SJCRH30 (cell line): ENCODE data around the gene HEATR1. TPM values are rescaled to one million over a fixed set of nuclear protein-coding genes. Genes with fewer than 3 reads are reported as not detected.

Source experiments
- DNase-seq, 2 experiments: peaks; one replicate each; pipeline ENCODE4 v3.0.0-alpha.2; 2015 to 2020
- H3K27ac ChIP-seq: fragments of 250-450 bp; sonication (Bioruptor Pico); 2 replicates; pipeline ENCODE4 v1.5.1; 2020; ENCODE audit warnings: mild to moderate bottlenecking, moderate library complexity
- H3K27me3 ChIP-seq: fragments of 250-450 bp; sonication (Bioruptor Pico); 2 replicates; pipeline ENCODE4 v1.5.1; 2020; ENCODE audit warnings: mild to moderate bottlenecking, moderate library complexity
- H3K36me3 ChIP-seq: fragments of 250-450 bp; sonication (Bioruptor Pico); 2 replicates; pipeline ENCODE4 v1.5.1; 2020; ENCODE audit warnings: mild to moderate bottlenecking, moderate library complexity
- H3K4me1 ChIP-seq: fragments of 250-450 bp; sonication (Bioruptor Pico); 2 replicates; pipeline ENCODE4 v1.5.1; 2020; ENCODE audit warnings: mild to moderate bottlenecking, moderate library complexity
- H3K4me3 ChIP-seq: fragments of 250-450 bp; sonication (Bioruptor Pico); 2 replicates; pipeline ENCODE4 v1.5.1; 2020; ENCODE audit warnings: mild to moderate bottlenecking, moderate library complexity
- H3K9me3 ChIP-seq: fragments of 250-450 bp; sonication (Bioruptor Pico); replicated peaks from 2 replicates; pipeline ENCODE4 v1.5.1; 2020; ENCODE audit warnings: mild to moderate bottlenecking, moderate library complexity
- total RNA-seq: library from RNA; depleted of rRNA; stranded (reverse); fragments of >200 nt; shearing (Covaris generic); gene quantifications from 2 replicates; pipeline ENCODE4 v1.2.3, GENCODE V29; 2014

HEATR1 gene
- total RNA-seq, 1 experiment from 2014 or later: 55.1 TPM

GRCh38 chr1:236565530-236565929 is 38.8 kb downstream of the HEATR1 start:
- no peaks in the 10 kb centered on the region for H3K27me3 ChIP-seq
- no peak for DNase-seq
- no peak overlapping the region for H3K4me3 ChIP-seq
- H3K27ac ChIP-seq: no peak overlapping the region
- no peaks in the 10 kb centered on the region for H3K4me1 ChIP-seq
- no peaks in the 10 kb centered on the region for H3K9me3 ChIP-seq
- peaks cover 39% of the 10 kb centered on the region for H3K36me3 ChIP-seq

- Histone ChIP-seq H3K4me1 (no peaks in the 10 kb centered on the region), H3K27me3 (no peaks in the 10 kb centered on the region), H3K27ac (no peak overlapping the region), H3K36me3 (peaks cover 49% of the 10 kb centered on the region), H3K4me3 (no peak overlapping the region), H3K9me3 (no peaks in the 10 kb centered on the region)
- no peak for DNase-seq
Observed at GRCh38 chr1:236561976-236562375, 42.3 kb downstream of the HEATR1 start.

GRCh38 chr1:236560213-236560771 is 44.0 kb downstream of the HEATR1 start:
- Histone ChIP-seq H3K36me3 (peaks cover 51% of the 10 kb centered on the region), H3K9me3 (no peaks in the 10 kb centered on the region), H3K4me3 (no peak overlapping the region), H3K4me1 (no peaks in the 10 kb centered on the region), H3K27me3 (no peaks in the 10 kb centered on the region), H3K27ac (no peak overlapping the region)
- DNase-seq: no peak

GRCh38 chr1:236558846-236559245 is 45.5 kb downstream of the HEATR1 start:
- H3K4me3 ChIP-seq: no peak overlapping the region
- no peaks in the 10 kb centered on the region for H3K4me1 ChIP-seq
- no peaks in the 10 kb centered on the region for H3K9me3 ChIP-seq
- H3K27me3 ChIP-seq: no peaks in the 10 kb centered on the region
- no peak for DNase-seq
- H3K27ac ChIP-seq: no peak overlapping the region
- peaks cover 54% of the 10 kb centered on the region for H3K36me3 ChIP-seq

GRCh38 chr1:236558081-236558480 is 46.2 kb downstream of the HEATR1 start:
- Histone ChIP-seq H3K9me3 (no peaks in the 10 kb centered on the region), H3K27ac (no peak overlapping the region), H3K4me3 (no peak overlapping the region), H3K36me3 (peaks cover 56% of the 10 kb centered on the region), H3K4me1 (no peaks in the 10 kb centered on the region), H3K27me3 (no peaks in the 10 kb centered on the region)
- no peak for DNase-seq

GRCh38 chr1:236556606-236557005 is 47.7 kb downstream of the HEATR1 start:
- Histone ChIP-seq H3K27ac (no peak overlapping the region), H3K9me3 (no peaks in the 10 kb centered on the region), H3K27me3 (no peaks in the 10 kb centered on the region), H3K36me3 (peaks cover 68% of the 10 kb centered on the region), H3K4me1 (no peaks in the 10 kb centered on the region), H3K4me3 (no peak overlapping the region)
- DNase-seq: no peak

GRCh38 chr1:236553370-236553769 is 50.9 kb downstream of the HEATR1 start:
- no peak overlapping the region for H3K4me3 ChIP-seq
- no peak for DNase-seq
- H3K27me3 ChIP-seq: no peaks in the 10 kb centered on the region
- H3K4me1 ChIP-seq: no peaks in the 10 kb centered on the region
- H3K27ac ChIP-seq: no peak overlapping the region
- peaks cover 82% of the 10 kb centered on the region for H3K36me3 ChIP-seq
- H3K9me3 ChIP-seq: no peaks in the 10 kb centered on the region

- H3K4me1 ChIP-seq: no peaks in the 10 kb centered on the region
- no peaks in the 10 kb centered on the region for H3K27me3 ChIP-seq
- H3K27ac ChIP-seq: no peak overlapping the region
- no peak for DNase-seq
- H3K9me3 ChIP-seq: no peaks in the 10 kb centered on the region
- H3K4me3 ChIP-seq: no peak overlapping the region
- peaks cover 82% of the 10 kb centered on the region for H3K36me3 ChIP-seq
Observed at GRCh38 chr1:236552901-236553300, 51.4 kb downstream of the HEATR1 start.

- DNase-seq: no peak
- no peaks in the 10 kb centered on the region for H3K4me1 ChIP-seq
- no peak overlapping the region for H3K4me3 ChIP-seq
- no peaks in the 10 kb centered on the region for H3K9me3 ChIP-seq
- H3K27ac ChIP-seq: no peak overlapping the region
- H3K36me3 ChIP-seq: peaks cover 77% of the 10 kb centered on the region
- H3K27me3 ChIP-seq: no peaks in the 10 kb centered on the region
Observed at GRCh38 chr1:236552096-236552495, 52.2 kb downstream of the HEATR1 start.

- no peaks in the 10 kb centered on the region for H3K4me1 ChIP-seq
- no peak overlapping the region for H3K4me3 ChIP-seq
- peaks cover 71% of the 10 kb centered on the region for H3K36me3 ChIP-seq
- no peaks in the 10 kb centered on the region for H3K27me3 ChIP-seq
- no peaks in the 10 kb centered on the region for H3K9me3 ChIP-seq
- H3K27ac ChIP-seq: no peak overlapping the region
- DNase-seq: no peak
Observed at GRCh38 chr1:236550961-236551851, 53.1 kb downstream of the HEATR1 start.

- Histone ChIP-seq H3K9me3 (no peaks in the 10 kb centered on the region), H3K27ac (no peak overlapping the region), H3K4me1 (no peaks in the 10 kb centered on the region), H3K4me3 (no peak overlapping the region), H3K27me3 (no peaks in the 10 kb centered on the region), H3K36me3 (peaks cover 55% of the 10 kb centered on the region)
- DNase-seq: no peak
Observed at GRCh38 chr1:236548452-236548851, 55.9 kb downstream of the HEATR1 start.

GRCh38 chr1:236545621-236546169 is 58.6 kb downstream of the HEATR1 start:
- Histone ChIP-seq H3K36me3 (peaks cover 41% of the 10 kb centered on the region), H3K27me3 (no peaks in the 10 kb centered on the region), H3K4me1 (no peaks in the 10 kb centered on the region), H3K4me3 (no peak overlapping the region), H3K27ac (no peak overlapping the region), H3K9me3 (no peaks in the 10 kb centered on the region)
- no peak for DNase-seq

GRCh38 chr1:236543065-236543669 is 61.1 kb downstream of the HEATR1 start:
- Histone ChIP-seq H3K4me3 (no peak overlapping the region), H3K4me1 (no peaks in the 10 kb centered on the region), H3K9me3 (no peaks in the 10 kb centered on the region), H3K36me3 (peaks cover 18% of the 10 kb centered on the region; the same call in 1 of the 2 replicates), H3K27me3 (no peaks in the 10 kb centered on the region), H3K27ac (no peak overlapping the region)
- no peak for DNase-seq

- Histone ChIP-seq H3K27ac (no peak overlapping the region), H3K4me1 (no peaks in the 10 kb centered on the region), H3K4me3 (no peak overlapping the region), H3K36me3 (peaks cover 17% of the 10 kb centered on the region; the same call in 1 of the 2 replicates), H3K9me3 (no peaks in the 10 kb centered on the region), H3K27me3 (no peaks in the 10 kb centered on the region)
- no peak for DNase-seq
Observed at GRCh38 chr1:236541710-236542109, 62.6 kb downstream of the HEATR1 start.
